Fibroblast of pulmonary artery (primary cell): ENCODE results near the gene NCK2.

ENCODE experiments used
- DNase-seq: peaks from one replicate; pipeline ENCODE4 v3.0.0-alpha.2; 2010; ENCODE audit warnings: low read depth
- H3K4me3 ChIP-seq: replicated peaks from 2 replicates; pipeline ENCODE4 v1.5.1; 2011; ENCODE audit warnings: low read depth, mild to moderate bottlenecking, control low read depth, low read length, moderate library complexity
- TF ChIP-seq, protein P1 (sequence below): IDR thresholded peaks from 2 replicates; pipeline ENCODE4 v1.5.1; 2011; ENCODE audit warnings: mild to moderate bottlenecking, control low read depth, low read length, inconsistent platforms; ENCODE audit errors: missing control alignments

The NCK2 gene

GRCh38 chr2:105906481-105906880, 161.8 kb downstream of the NCK2 start:
- DNase-seq: no peak
- no peak overlapping the region for H3K4me3 ChIP-seq
- TF ChIP-seq, protein P1, sequence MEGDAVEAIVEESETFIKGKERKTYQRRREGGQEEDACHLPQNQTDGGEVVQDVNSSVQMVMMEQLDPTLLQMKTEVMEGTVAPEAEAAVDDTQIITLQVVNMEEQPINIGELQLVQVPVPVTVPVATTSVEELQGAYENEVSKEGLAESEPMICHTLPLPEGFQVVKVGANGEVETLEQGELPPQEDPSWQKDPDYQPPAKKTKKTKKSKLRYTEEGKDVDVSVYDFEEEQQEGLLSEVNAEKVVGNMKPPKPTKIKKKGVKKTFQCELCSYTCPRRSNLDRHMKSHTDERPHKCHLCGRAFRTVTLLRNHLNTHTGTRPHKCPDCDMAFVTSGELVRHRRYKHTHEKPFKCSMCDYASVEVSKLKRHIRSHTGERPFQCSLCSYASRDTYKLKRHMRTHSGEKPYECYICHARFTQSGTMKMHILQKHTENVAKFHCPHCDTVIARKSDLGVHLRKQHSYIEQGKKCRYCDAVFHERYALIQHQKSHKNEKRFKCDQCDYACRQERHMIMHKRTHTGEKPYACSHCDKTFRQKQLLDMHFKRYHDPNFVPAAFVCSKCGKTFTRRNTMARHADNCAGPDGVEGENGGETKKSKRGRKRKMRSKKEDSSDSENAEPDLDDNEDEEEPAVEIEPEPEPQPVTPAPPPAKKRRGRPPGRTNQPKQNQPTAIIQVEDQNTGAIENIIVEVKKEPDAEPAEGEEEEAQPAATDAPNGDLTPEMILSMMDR: no peak

DNA sequence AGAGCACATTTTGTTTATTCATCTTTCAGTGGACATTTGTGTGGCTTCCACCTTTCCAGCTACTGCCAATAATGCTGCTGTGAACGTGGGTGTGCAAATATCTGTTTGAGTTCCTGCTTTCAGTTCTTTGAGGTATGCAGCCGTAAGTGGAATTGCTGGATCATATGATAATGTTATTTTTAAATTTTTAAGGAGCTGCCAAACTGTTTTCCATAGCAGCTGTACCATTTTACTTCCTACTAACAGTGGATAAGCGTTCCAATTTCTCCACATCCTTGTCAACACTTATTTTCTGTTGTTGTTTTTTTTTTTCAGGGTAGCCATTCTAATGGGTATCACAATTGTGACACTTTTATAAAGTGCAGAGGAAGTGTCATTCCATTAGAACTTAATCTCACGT, 162.5 kb downstream of the NCK2 start:
- DNase-seq: peak; percentile 35
- no peak overlapping the region for H3K4me3 ChIP-seq
- TF ChIP-seq, protein P1: no peak

GRCh38 chr2:105909215-105909614, 164.5 kb downstream of the NCK2 start:
- H3K4me3 ChIP-seq: no peak overlapping the region
- TF ChIP-seq, protein P1: no peak
- DNase-seq: no peak

DNA sequence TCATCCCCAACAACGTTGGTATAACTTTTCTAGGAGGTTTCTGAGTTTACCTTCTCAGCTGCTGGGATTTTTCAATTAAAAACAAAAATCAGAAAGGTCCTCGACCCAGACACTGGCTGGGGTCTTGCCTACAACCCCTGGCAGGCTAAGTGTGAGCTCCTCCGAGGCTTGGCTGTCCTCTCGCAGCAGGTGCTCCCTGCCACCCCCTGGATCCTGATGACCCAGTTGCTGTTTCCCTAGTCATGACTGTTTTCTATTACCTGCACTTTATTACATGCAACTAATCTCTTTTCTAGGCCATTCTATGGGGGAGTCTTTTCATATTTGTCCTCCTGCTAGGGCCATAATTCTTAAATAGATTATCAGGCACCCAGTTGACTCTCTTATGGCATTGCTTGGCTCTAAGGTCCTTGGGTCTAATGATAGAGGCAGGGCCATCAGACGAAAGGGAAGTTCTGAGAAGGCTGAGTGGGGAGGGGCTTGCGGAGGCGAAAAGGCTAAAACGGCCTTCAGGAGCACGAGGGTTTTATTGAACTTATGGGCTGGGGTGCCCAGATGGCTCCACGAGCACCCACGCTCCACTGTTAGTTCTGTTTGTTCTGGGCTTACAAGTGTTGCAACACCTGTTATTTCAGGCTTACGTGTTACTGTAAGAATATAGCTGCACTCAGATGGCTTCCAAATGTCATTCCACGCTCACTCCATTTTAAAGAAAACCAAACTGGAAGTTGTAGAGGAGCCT, 166.0 kb downstream of the NCK2 start:
- no peak overlapping the region for H3K4me3 ChIP-seq
- DNase-seq: no peak
- TF ChIP-seq, protein P1: no peak

- no peak for DNase-seq
- TF ChIP-seq, protein P1: no peak
- no peak overlapping the region for H3K4me3 ChIP-seq
These were observed 166.7 kb downstream of the NCK2 start for GRCh38 chr2:105911425-105911824.

- H3K4me3 ChIP-seq: no peak overlapping the region
- TF ChIP-seq, protein P1: no peak
- DNase-seq: peak; percentile 26
These were observed 167.4 kb downstream of the NCK2 start for GRCh38 chr2:105912081-105912480.

- TF ChIP-seq, protein P1: no peak
- no peak for DNase-seq
- no peak overlapping the region for H3K4me3 ChIP-seq
These were observed 170.4 kb downstream of the NCK2 start for GRCh38 chr2:105915005-105915558.
